ENCODE results near the gene CNFN.

CNFN gene

GRCh38 chr19:42428676-42429075 is 38.6 kb upstream of the CNFN start:
- Histone ChIP-seq H3K9me3 (no peaks in the 10 kb centered on the region), H3K36me3 (no peaks in the 10 kb centered on the region), H3K4me3 (ENCODE audit: low read depth in 1 of 2, low read length in 1 of 2) (no peak overlapping the region), H3K4me1 (ENCODE audit: control insufficient read depth in 1 of 2, insufficient read depth in 1 of 2, low read depth in 1 of 2, low read length in 1 of 2) (peaks cover 19 to 22% of the 10 kb centered on the region in 2 experiments), H3K27ac (no peak overlapping the region), H3K27me3 (peaks cover 15% of the 10 kb centered on the region)
- no peak for TF ChIP-seq CTCF (IDR thresholded peaks at IDR 0.05)

- no peak within 1 kb of the TSS for H3K27ac ChIP-seq
- no peaks in the 10 kb centered on the region for H3K36me3 ChIP-seq
- peaks cover 32 to 35% of the 10 kb centered on the region in 2 experiments for H3K4me1 ChIP-seq (ENCODE audit: control insufficient read depth in 1 of 2, insufficient read depth in 1 of 2, low read depth in 1 of 2, low read length in 1 of 2)
- peaks cover 16% of the 10 kb centered on the region for H3K27me3 ChIP-seq
- no peak for TF ChIP-seq CTCF (IDR thresholded peaks at IDR 0.05)
- H3K9me3 ChIP-seq, result no peaks in the 10 kb centered on the region
- H3K4me3 ChIP-seq (ENCODE audit: low read depth in 1 of 2, low read length in 1 of 2), result no peak within 1 kb of the TSS
Measured at GRCh38 chr19:42427313-42427712, 37.2 kb upstream of the CNFN start, which contains the start of gene LIPE. LIPE (minus strand) TSS chr19:42427388; CDS start chr19:42427149, 239 bp downstream.

GRCh38 chr19:42426643-42427042 is 36.5 kb upstream of the CNFN start:
- peaks cover 16% of the 10 kb centered on the region for H3K27me3 ChIP-seq
- H3K9me3 ChIP-seq, result no peaks in the 10 kb centered on the region
- no peak overlapping the region for H3K27ac ChIP-seq
- H3K4me3 ChIP-seq (ENCODE audit: low read depth in 1 of 2, low read length in 1 of 2), result no peak overlapping the region
- no peaks in the 10 kb centered on the region for H3K36me3 ChIP-seq
- peaks cover 39 to 42% of the 10 kb centered on the region in 2 experiments for H3K4me1 ChIP-seq (ENCODE audit: control insufficient read depth in 1 of 2, insufficient read depth in 1 of 2, low read depth in 1 of 2, low read length in 1 of 2)
- TF ChIP-seq CTCF (IDR thresholded peaks at IDR 0.05), result no peak

GRCh38 chr19:42424712-42425131 is 34.6 kb upstream of the CNFN start:
- Histone ChIP-seq H3K27ac (peak overlapping the region; percentile 52), H3K36me3 (no peaks in the 10 kb centered on the region), H3K4me3 (ENCODE audit: low read depth in 1 of 2, low read length in 1 of 2) (no peak overlapping the region), H3K4me1 (ENCODE audit: control insufficient read depth in 1 of 2, insufficient read depth in 1 of 2, low read depth in 1 of 2, low read length in 1 of 2) (peaks cover 55 to 59% of the 10 kb centered on the region in 2 experiments), H3K27me3 (peaks cover 16% of the 10 kb centered on the region), H3K9me3 (no peaks in the 10 kb centered on the region)
- TF ChIP-seq CTCF (IDR thresholded peaks at IDR 0.05), result no peak

- no peak for TF ChIP-seq CTCF (IDR thresholded peaks at IDR 0.05)
- Histone ChIP-seq H3K27me3 (peaks cover 16% of the 10 kb centered on the region), H3K36me3 (no peaks in the 10 kb centered on the region), H3K27ac (no peak overlapping the region), H3K4me3 (ENCODE audit: low read depth in 1 of 2, low read length in 1 of 2) (peak overlapping the region; percentile 85 to 90), H3K9me3 (no peaks in the 10 kb centered on the region), H3K4me1 (ENCODE audit: control insufficient read depth in 1 of 2, insufficient read depth in 1 of 2, low read depth in 1 of 2, low read length in 1 of 2) (peaks cover 55 to 59% of the 10 kb centered on the region in 2 experiments)
Measured at GRCh38 chr19:42424345-42424707, 34.2 kb upstream of the CNFN start.
